ENCODE measurements around the gene IFT80.
"Not testable (repeated sequence)": the region's sequence is repeated elsewhere in the genome, so short reads cannot be mapped to it uniquely, and the experiment has no call there.

The IFT80 gene

GRCh38 chr3:160362896-160363295 is 36.1 kb downstream of the IFT80 start:
- not testable (repeated sequence) for DNase-seq

- no peak for DNase-seq
Measured at GRCh38 chr3:160355826-160356225, 43.2 kb downstream of the IFT80 start.

- no peak for DNase-seq
Measured at GRCh38 chr3:160346511-160346910, 52.5 kb downstream of the IFT80 start.

GRCh38 chr3:160343132-160343531 is 55.9 kb downstream of the IFT80 start:
- DNase-seq: peak in 1 of 2 donors; percentile 26

GRCh38 chr3:160340351-160340750 is 58.7 kb downstream of the IFT80 start:
- DNase-seq: no peak

- no peak for DNase-seq
Measured at GRCh38 chr3:160331127-160331937, 67.7 kb downstream of the IFT80 start.

GRCh38 chr3:160330690-160331089 is 68.3 kb downstream of the IFT80 start:
- no peak for DNase-seq

GRCh38 chr3:160330109-160330508 is 68.9 kb downstream of the IFT80 start:
- no peak for DNase-seq

- DNase-seq: not testable (repeated sequence)
Measured at GRCh38 chr3:160326286-160326685, 72.7 kb downstream of the IFT80 start.

- DNase-seq: not testable (repeated sequence)
Measured at GRCh38 chr3:160321821-160322220, 77.2 kb downstream of the IFT80 start.

- no peak for DNase-seq
Measured at GRCh38 chr3:160319322-160319721, 79.7 kb downstream of the IFT80 start.

GRCh38 chr3:160314995-160315394 is 84.0 kb downstream of the IFT80 start:
- no peak for DNase-seq

GRCh38 chr3:160312014-160312624 is 86.9 kb downstream of the IFT80 start:
- no peak for DNase-seq

- DNase-seq: no peak
Measured at GRCh38 chr3:160302806-160303205, 96.2 kb downstream of the IFT80 start.

GRCh38 chr3:160296591-160296990 is 102.4 kb downstream of the IFT80 start:
- DNase-seq: no peak

GRCh38 chr3:160291909-160292299 is 107.1 kb downstream of the IFT80 start:
- DNase-seq: no peak

GRCh38 chr3:160291290-160291908 is 107.6 kb downstream of the IFT80 start:
- DNase-seq: no peak

GRCh38 chr3:160287666-160288065 is 111.4 kb downstream of the IFT80 start:
- no peak for DNase-seq

GRCh38 chr3:160286231-160286630 is 112.8 kb downstream of the IFT80 start:
- peak in 1 of 2 donors; percentile 13 for DNase-seq

GRCh38 chr3:160280836-160281235 is 118.2 kb downstream of the IFT80 start:
- DNase-seq: no peak

- DNase-seq: no peak
Measured at GRCh38 chr3:160279657-160280056, 119.4 kb downstream of the IFT80 start.

- DNase-seq: no peak
Measured at GRCh38 chr3:160278210-160278609, 120.8 kb downstream of the IFT80 start.

GRCh38 chr3:160265088-160265487 is 133.9 kb downstream of the IFT80 start:
- no peak for DNase-seq
